SH-SY5Y (cell line): ENCODE measurements around the gene IL12RB1.

Source experiments
- GATA2 ChIP-seq: IDR thresholded peaks from 2 replicates; pipeline ENCODE4 v1.6.1; 2011; ENCODE audit warnings: mild to moderate bottlenecking, low read depth, low read length
- GATA3 ChIP-seq: IDR thresholded peaks from 2 replicates; pipeline ENCODE4 v1.6.1; 2011; ENCODE audit warnings: low read depth, mild to moderate bottlenecking, low read length, moderate library complexity

GRCh38 chr19:18091217-18091608 is 4.5 kb upstream of the IL12RB1 start:
- TF ChIP-seq GATA2: no peak
- no peak for TF ChIP-seq GATA3
